Transverse colon (tissue), 3 donors: Measurements from ENCODE around the gene NADK.
"Not testable (repeated sequence)": the region's sequence is repeated elsewhere in the genome, so short reads cannot be mapped to it uniquely, and the experiment has no call there.

Experiments
- EP300 ChIP-seq: sonication (generic); formaldehyde crosslinking; IDR thresholded peaks from one replicate; pipeline ENCODE4 v1.6.1; 2017; ENCODE audit warnings: antibody characterized with exemption, low read depth
- POLR2A ChIP-seq: fragments of 450-650 bp; IDR thresholded peaks from one replicate; pipeline ENCODE4 v1.6.1; 2016; ENCODE audit warnings: antibody characterized with exemption, mild to moderate bottlenecking, moderate library complexity
- TF ChIP-seq, protein P1 (sequence below), 5 experiments: fragments of 200-600 bp in 3 of 5; fragments of 450-650 bp in 2 of 5; sonication (generic) in 3 of 5; IDR thresholded peaks; 1 replicate in 2 of 5; 2 replicates in 3 of 5; pipeline ENCODE4 v1.5.1; 2016 to 2017; ENCODE audit warnings: antibody characterized with exemption in 5 of 5, inconsistent platforms in 3 of 5, mild to moderate bottlenecking in 2 of 5, moderate library complexity in 1 of 5

DNA sequence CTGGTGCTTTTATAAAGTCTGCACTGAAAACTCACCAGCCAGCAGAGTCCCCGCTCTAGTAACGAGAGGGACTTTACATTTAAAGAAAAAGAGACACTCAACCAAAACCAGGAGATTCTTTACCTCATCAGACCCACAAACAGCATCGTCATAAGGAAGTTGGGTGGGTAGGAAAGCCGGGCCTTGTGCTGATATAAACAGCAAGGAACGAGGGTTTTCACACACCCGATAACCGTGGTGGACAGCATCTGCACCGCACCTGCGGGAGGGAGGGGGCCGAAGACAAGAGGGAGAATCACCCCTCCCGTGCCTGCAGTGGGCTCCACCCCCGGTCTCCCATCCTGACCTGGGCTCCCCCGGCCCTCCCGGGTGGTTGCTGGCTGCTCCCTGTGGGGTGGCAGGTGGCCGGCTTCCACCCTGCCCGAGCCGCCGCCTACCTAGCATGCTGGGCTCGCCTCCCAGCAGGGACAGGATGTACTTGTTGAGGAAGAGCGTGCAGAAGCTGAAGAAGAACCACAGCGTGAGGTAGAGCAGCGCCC is 39.4 kb downstream of the NADK start:
- TF ChIP-seq, protein P1, sequence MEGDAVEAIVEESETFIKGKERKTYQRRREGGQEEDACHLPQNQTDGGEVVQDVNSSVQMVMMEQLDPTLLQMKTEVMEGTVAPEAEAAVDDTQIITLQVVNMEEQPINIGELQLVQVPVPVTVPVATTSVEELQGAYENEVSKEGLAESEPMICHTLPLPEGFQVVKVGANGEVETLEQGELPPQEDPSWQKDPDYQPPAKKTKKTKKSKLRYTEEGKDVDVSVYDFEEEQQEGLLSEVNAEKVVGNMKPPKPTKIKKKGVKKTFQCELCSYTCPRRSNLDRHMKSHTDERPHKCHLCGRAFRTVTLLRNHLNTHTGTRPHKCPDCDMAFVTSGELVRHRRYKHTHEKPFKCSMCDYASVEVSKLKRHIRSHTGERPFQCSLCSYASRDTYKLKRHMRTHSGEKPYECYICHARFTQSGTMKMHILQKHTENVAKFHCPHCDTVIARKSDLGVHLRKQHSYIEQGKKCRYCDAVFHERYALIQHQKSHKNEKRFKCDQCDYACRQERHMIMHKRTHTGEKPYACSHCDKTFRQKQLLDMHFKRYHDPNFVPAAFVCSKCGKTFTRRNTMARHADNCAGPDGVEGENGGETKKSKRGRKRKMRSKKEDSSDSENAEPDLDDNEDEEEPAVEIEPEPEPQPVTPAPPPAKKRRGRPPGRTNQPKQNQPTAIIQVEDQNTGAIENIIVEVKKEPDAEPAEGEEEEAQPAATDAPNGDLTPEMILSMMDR (IDR thresholded peaks at IDR 0.05) = not testable (repeated sequence)
- TF ChIP-seq EP300, POLR2A: not testable (repeated sequence)
